ENCODE results near the gene PELO.

GRCh38 chr5:52749666-52750065 lies 38.0 kb upstream of the PELO start:
- no peak for TF ChIP-seq CTCF (IDR thresholded peaks at IDR 0.05)
- TF ChIP-seq EZH2 (IDR thresholded peaks at IDR 0.05; ENCODE audit: borderline replicate concordance, insufficient read depth, low read depth, low read length, poor library complexity, severe bottlenecking): no peak
